Heart left ventricle (tissue), 13 donors: ENCODE data around the gene GAN.

Experiments
- POLR2A ChIP-seq, 2 donors: fragments of 450-650 bp; IDR thresholded peaks; one replicate each; pipeline ENCODE4 v1.6.1; 2017; ENCODE audit warnings: antibody characterized with exemption in 2 of 2, mild to moderate bottlenecking in 2 of 2, moderate library complexity in 2 of 2
- TF ChIP-seq, protein P1 (sequence below), 12 donors: fragments of 200-600 bp; sonication (generic) in 4 of 12; IDR thresholded peaks; one replicate each; pipeline versions ENCODE4 v1.5.0 to v1.8.0; 2018 to 2022; ENCODE audit warnings: antibody characterized with exemption in 12 of 12, mild to moderate bottlenecking in 5 of 12
- donor health status: ischemic (EF 13 %, LVEDD 7.1; RV severe dilation, severe dysfunction).
- donor health status: DM: no; HTN: yes; CAD: no.
- donor health status: DM: no; HTN: no; CAD: no.
- donor health status: ischemic (EF 25% LVEDD 6.9; RV normal size, moderate dysfunction).
- donor health status: ischemic (EF 25% LVEDD 5.7; RV mildly dilated, moderate dysfunction).
- donor health status: ischemic (EF 35%, LVEDD 5.7; RV mildly dilated, moderate dysfunction).
- donor health status: nonischemic (EF 11% LVEDD 7.7; RV severe dilation, severe dysfunction).
- donor health status: DM: yes; HTN: yes; CAD: no.
- donor health status: PGD.
- donor health status: ischemic (EF 29% LVEDD 5.4; RV normal size, mild dysfunction).
- donor health status: nonischemic (EF 23%, LVEDD 6.1; RV moderate dilation, normal function).

DNA sequence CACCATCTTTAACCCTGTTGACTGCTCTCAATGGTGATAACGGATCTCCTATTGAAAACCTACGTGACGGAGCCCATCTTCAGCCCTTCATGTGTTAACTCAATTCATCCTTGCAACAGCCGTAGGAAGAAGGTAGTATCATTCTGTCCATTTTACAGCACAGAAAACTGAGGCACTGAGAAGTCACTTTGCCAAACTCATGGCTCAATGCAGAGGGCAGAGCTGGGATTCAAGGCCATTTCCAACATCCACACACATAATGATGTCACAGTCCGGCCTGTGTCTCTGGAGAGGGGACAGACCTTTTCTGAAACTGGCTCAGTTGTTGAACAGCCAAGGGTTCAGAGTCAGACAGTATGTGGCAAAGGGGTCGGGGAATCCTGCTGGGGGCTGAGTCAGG lies 77.2 kb downstream of the GAN start:
- TF ChIP-seq POLR2A (IDR thresholded peaks at IDR 0.05), result no peak
- TF ChIP-seq, protein P1, sequence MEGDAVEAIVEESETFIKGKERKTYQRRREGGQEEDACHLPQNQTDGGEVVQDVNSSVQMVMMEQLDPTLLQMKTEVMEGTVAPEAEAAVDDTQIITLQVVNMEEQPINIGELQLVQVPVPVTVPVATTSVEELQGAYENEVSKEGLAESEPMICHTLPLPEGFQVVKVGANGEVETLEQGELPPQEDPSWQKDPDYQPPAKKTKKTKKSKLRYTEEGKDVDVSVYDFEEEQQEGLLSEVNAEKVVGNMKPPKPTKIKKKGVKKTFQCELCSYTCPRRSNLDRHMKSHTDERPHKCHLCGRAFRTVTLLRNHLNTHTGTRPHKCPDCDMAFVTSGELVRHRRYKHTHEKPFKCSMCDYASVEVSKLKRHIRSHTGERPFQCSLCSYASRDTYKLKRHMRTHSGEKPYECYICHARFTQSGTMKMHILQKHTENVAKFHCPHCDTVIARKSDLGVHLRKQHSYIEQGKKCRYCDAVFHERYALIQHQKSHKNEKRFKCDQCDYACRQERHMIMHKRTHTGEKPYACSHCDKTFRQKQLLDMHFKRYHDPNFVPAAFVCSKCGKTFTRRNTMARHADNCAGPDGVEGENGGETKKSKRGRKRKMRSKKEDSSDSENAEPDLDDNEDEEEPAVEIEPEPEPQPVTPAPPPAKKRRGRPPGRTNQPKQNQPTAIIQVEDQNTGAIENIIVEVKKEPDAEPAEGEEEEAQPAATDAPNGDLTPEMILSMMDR (IDR thresholded peaks at IDR 0.05), result no peak
